SH-SY5Y (cell line): ENCODE data around the gene ASPDH.

ENCODE experiments used
- GATA2 ChIP-seq: IDR thresholded peaks from 2 replicates; pipeline ENCODE4 v1.6.1; 2011; ENCODE audit warnings: mild to moderate bottlenecking, low read depth, low read length
- GATA3 ChIP-seq: IDR thresholded peaks from 2 replicates; pipeline ENCODE4 v1.6.1; 2011; ENCODE audit warnings: low read depth, mild to moderate bottlenecking, low read length, moderate library complexity

DNA sequence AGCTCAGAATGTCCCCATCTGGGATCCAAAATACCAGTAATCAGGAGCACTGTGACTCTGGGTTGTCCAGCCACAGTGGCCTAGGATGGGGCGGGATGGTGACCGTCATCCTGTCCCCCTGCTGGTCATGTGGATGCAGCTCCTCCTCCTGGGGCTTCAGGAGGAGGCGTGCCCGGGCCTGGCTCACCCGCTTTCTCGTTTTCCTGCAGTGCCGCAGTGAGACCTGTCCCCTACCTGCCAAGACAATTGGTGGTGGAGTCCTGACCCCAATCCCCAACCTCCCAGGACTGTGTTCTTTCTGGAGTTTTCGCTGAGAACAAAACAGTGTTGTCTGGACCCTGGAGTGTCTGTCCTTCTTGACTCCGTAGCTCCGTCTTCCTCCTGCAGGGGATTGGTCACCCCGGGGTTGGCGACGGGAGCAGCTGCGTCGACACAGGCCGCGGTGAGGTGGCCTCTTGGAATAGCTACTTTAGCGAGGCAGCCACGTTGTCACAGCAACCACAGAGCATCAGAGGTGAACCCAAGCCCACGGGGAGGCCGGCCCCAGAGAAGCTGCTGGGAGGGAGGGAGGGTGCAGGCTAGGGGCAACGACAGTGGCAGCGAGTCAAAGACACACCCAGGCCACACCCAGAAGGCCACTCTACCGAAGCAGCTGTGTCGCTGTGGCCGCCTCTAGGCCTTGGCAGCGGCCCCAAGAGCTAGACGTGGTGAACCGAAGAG is 47.6 kb downstream of the ASPDH start:
- no peak for TF ChIP-seq GATA2
- no peak for TF ChIP-seq GATA3
